Endothelial cell (in vitro differentiated cells): ENCODE measurements around the gene LAMA2. TPM values are rescaled to one million over a fixed set of nuclear protein-coding genes. Genes with fewer than 3 reads are reported as not detected.

ENCODE experiments used
- DNase-seq: peaks from one replicate; pipeline ENCODE4 v3.0.0; 2021; ENCODE audit warnings: low spot score
- H3K27ac Mint-ChIP-seq: one replicate; pipeline ENCODE4 v1.8.0; 2021; ENCODE audit warnings: mixed read lengths, inconsistent platforms; ENCODE audit not compliant: unreplicated experiment
- H3K27me3 Mint-ChIP-seq: one replicate; pipeline ENCODE4 v1.8.0; 2021; ENCODE audit warnings: mild to moderate bottlenecking, moderate library complexity, mixed read lengths, inconsistent platforms; ENCODE audit not compliant: unreplicated experiment
- H3K36me3 Mint-ChIP-seq: one replicate; pipeline ENCODE4 v1.8.0; 2021; ENCODE audit warnings: mild to moderate bottlenecking, low read depth, mixed read lengths, inconsistent platforms; ENCODE audit not compliant: unreplicated experiment
- H3K4me1 Mint-ChIP-seq: one replicate; pipeline ENCODE4 v1.8.0; 2021; ENCODE audit warnings: mild to moderate bottlenecking, mixed read lengths, inconsistent platforms; ENCODE audit not compliant: unreplicated experiment
- H3K4me3 Mint-ChIP-seq: one replicate; pipeline ENCODE4 v1.8.0; 2021; ENCODE audit warnings: mild to moderate bottlenecking, mixed read lengths, inconsistent platforms; ENCODE audit not compliant: unreplicated experiment
- H3K9me3 Mint-ChIP-seq: one replicate; pipeline ENCODE4 v1.8.0; 2021; ENCODE audit warnings: mixed read lengths, inconsistent platforms; ENCODE audit not compliant: unreplicated experiment
- total RNA-seq: library from RNA; stranded (reverse); fragmentation: NEBNext Ultra II Directional; extraction: Animal tissue kit (Norgen Biotek cat#: 25700); gene quantifications from one replicate; pipeline ENCODE4 v1.2.1, GENCODE V29; 2021; ENCODE audit not compliant: unreplicated experiment
- TF ChIP-seq, protein P1 (sequence below): fragments of 200-600 bp; sonication (generic); IDR thresholded peaks from one replicate; pipeline ENCODE4 v1.5.0; 2021; ENCODE audit warnings: antibody characterized with exemption; ENCODE audit not compliant: unreplicated experiment

Gene LAMA2
- total RNA-seq, 1 donor from 2014 or later, result 2.0 TPM

DNA sequence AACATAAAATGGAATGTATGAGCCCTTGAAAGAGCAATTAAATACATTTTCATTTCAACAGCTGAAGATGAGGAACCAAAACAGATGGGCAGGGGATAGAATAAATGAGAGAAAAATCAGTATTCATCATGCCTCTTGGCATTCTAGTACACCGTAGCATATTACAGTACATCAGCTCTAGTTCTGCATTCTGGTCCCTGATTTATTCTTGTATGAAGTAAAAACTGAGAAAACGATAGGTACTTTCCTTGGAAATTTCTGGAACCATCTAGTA is 477.7 kb downstream of the LAMA2 start:
- no peak overlapping the region for H3K27ac Mint-ChIP-seq
- DNase-seq, result no peak
- H3K9me3 Mint-ChIP-seq, result no peaks in the 10 kb centered on the region
- TF ChIP-seq, protein P1, sequence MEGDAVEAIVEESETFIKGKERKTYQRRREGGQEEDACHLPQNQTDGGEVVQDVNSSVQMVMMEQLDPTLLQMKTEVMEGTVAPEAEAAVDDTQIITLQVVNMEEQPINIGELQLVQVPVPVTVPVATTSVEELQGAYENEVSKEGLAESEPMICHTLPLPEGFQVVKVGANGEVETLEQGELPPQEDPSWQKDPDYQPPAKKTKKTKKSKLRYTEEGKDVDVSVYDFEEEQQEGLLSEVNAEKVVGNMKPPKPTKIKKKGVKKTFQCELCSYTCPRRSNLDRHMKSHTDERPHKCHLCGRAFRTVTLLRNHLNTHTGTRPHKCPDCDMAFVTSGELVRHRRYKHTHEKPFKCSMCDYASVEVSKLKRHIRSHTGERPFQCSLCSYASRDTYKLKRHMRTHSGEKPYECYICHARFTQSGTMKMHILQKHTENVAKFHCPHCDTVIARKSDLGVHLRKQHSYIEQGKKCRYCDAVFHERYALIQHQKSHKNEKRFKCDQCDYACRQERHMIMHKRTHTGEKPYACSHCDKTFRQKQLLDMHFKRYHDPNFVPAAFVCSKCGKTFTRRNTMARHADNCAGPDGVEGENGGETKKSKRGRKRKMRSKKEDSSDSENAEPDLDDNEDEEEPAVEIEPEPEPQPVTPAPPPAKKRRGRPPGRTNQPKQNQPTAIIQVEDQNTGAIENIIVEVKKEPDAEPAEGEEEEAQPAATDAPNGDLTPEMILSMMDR, result no peak
- no peak overlapping the region for H3K4me3 Mint-ChIP-seq
- peaks cover 1% of the 10 kb centered on the region for H3K27me3 Mint-ChIP-seq
- H3K36me3 Mint-ChIP-seq, result no peaks in the 10 kb centered on the region
- peaks cover under 1% of the 10 kb centered on the region for H3K4me1 Mint-ChIP-seq

DNA sequence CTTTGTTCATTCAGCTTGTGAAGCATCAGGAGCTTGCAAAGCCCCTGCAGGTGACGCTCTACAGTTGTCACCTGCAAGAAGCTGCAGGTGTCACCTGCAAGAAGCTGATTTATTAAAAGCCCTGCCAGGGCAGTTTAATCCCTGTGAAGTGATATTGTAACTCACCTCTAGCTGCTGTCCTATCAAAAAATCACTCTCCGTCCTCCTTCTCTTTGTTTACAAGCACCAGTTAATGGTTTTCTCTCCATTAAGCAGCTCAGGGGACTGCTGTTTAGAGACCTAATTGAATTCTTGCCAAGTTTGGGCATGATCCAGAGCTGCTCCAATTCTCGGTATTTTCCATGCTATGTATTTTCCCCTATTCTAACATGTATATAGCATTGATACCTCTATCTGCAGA is 481.1 kb downstream of the LAMA2 start:
- Mint-ChIP-seq H3K4me1 (no peaks in the 10 kb centered on the region), H3K27ac (no peak overlapping the region), H3K27me3 (peaks cover 1% of the 10 kb centered on the region), H3K9me3 (no peaks in the 10 kb centered on the region), H3K36me3 (no peaks in the 10 kb centered on the region), H3K4me3 (no peak overlapping the region)
- TF ChIP-seq, protein P1, result no peak
- no peak for DNase-seq

DNA sequence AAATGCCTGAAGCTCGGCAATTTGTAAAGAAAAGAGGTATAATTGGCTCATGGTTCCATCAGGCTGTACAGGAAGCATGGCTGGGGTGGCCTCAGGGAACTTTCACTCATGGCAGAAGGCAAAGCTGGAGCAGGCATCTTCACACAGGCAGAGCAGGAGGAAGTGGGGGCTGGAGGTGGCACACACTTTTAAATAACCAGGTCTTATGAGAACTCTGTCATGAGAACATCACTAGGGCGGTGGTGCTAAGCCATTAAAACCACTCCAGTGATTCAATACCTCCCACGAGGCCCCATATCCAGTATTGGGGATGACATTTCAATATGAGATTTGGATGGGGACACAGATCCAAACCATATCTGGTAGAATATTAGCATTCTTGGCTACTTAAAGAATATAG is 481.8 kb downstream of the LAMA2 start:
- Mint-ChIP-seq H3K27ac (no peak overlapping the region), H3K4me1 (no peaks in the 10 kb centered on the region), H3K27me3 (peaks cover 1% of the 10 kb centered on the region), H3K9me3 (no peaks in the 10 kb centered on the region), H3K36me3 (no peaks in the 10 kb centered on the region), H3K4me3 (no peak overlapping the region)
- no peak for DNase-seq
- TF ChIP-seq, protein P1, result no peak

DNA sequence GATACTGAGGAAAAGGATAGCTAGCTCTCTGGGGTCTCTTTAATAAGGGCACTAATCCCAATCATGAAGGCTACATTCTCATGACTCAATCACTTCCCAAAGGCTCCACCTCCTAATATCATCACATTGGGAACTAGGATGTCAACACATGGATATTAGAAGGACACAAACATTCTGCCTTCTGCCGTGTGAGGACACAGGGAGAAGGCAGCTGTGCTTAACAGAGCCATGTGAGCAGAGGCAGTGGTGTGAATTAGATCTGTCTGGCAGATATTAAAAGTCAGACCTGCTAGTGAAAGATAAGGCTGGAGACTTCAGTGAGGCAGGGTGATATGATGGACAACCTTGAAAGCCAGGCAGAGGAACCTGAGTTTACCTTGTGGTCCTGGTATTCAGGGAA is 485.1 kb downstream of the LAMA2 start:
- TF ChIP-seq, protein P1, result no peak
- Mint-ChIP-seq H3K4me1 (no peaks in the 10 kb centered on the region), H3K27ac (no peak overlapping the region), H3K36me3 (no peaks in the 10 kb centered on the region), H3K9me3 (no peaks in the 10 kb centered on the region), H3K4me3 (no peak overlapping the region), H3K27me3 (peaks cover 1% of the 10 kb centered on the region)
- no peak for DNase-seq

DNA sequence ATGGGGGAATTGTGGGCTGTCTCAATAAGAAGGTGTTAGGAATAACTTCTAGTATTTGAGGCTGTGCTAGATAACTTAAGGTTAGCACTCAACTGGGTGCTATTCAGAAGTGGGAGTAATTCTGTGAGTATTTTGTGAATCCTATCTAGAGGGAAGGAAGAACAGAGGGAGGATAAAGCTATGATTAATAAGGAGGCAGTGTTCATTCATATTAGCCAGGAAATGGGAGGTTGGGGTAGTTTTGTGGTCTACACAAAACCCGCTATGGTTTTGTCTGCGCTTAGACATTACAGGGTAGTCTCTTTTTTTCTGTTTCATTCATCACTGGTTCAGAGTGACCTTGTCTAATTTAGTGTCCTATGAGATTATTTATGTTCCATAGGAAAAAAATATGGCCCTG is 486.0 kb downstream of the LAMA2 start:
- no peaks in the 10 kb centered on the region for H3K9me3 Mint-ChIP-seq

More for the DNA sequence above, 486.0 kb downstream of the LAMA2 start:
- peaks cover 1% of the 10 kb centered on the region for H3K27me3 Mint-ChIP-seq
- no peaks in the 10 kb centered on the region for H3K4me1 Mint-ChIP-seq
- no peak for DNase-seq
- H3K27ac Mint-ChIP-seq, result no peak overlapping the region
- no peak overlapping the region for H3K4me3 Mint-ChIP-seq
- no peaks in the 10 kb centered on the region for H3K36me3 Mint-ChIP-seq
- TF ChIP-seq, protein P1, result no peak
